ENCODE results near the gene PARD3. TPM values are rescaled to one million over a fixed set of nuclear protein-coding genes. Genes with fewer than 3 reads are reported as not detected.

The PARD3 gene
- total and polyA plus RNA-seq, 10 of the 15 experiments (the other 5 are each of a cell fraction or from before 2014, with no cell fraction given): 2.6 to 43.1 (median 13.9) TPM

DNA sequence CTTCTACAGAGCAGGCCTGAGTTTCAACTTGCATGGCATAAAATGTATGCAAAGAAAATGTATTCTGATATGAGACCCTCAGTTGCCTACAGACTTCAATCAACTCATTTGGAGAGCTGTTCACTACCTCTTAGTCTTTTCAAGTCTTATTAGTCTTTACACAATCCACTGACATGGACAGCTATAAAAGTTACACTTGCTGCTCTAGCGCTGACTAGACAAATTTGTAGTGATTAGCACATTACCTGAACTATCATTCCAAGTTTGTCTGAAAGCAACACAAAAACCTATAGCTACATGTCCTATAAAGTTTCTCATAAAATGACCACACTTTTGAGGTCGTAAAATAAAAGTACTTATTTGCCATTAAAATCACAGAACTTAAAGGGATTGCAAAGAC is 83.9 kb downstream of the PARD3 start (continued):
- TF ChIP-seq, protein P1, sequence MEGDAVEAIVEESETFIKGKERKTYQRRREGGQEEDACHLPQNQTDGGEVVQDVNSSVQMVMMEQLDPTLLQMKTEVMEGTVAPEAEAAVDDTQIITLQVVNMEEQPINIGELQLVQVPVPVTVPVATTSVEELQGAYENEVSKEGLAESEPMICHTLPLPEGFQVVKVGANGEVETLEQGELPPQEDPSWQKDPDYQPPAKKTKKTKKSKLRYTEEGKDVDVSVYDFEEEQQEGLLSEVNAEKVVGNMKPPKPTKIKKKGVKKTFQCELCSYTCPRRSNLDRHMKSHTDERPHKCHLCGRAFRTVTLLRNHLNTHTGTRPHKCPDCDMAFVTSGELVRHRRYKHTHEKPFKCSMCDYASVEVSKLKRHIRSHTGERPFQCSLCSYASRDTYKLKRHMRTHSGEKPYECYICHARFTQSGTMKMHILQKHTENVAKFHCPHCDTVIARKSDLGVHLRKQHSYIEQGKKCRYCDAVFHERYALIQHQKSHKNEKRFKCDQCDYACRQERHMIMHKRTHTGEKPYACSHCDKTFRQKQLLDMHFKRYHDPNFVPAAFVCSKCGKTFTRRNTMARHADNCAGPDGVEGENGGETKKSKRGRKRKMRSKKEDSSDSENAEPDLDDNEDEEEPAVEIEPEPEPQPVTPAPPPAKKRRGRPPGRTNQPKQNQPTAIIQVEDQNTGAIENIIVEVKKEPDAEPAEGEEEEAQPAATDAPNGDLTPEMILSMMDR (IDR thresholded peaks at IDR 0.05 in 2 of 3, conservative IDR thresholded peaks at IDR 0.05 in 1 of 3; ENCODE audit: control insufficient read depth in 2 of 3, extremely low read depth in 1 of 3, insufficient read depth in 1 of 3, low read depth in 3 of 3, low read length in 3 of 3): no peak
- TF ChIP-seq SPI1 (IDR thresholded peaks at IDR 0.05; ENCODE audit: borderline replicate concordance, insufficient read depth, low read depth, low read length): no peak
- TF ChIP-seq CBFB (IDR thresholded peaks at IDR 0.05; ENCODE audit: low read depth): no peak
- TF ChIP-seq MYC (IDR thresholded peaks at IDR 0.05; ENCODE audit: insufficient read depth, insufficient read length, insufficient replicate concordance, low read length, severe bottlenecking): no peak

DNA sequence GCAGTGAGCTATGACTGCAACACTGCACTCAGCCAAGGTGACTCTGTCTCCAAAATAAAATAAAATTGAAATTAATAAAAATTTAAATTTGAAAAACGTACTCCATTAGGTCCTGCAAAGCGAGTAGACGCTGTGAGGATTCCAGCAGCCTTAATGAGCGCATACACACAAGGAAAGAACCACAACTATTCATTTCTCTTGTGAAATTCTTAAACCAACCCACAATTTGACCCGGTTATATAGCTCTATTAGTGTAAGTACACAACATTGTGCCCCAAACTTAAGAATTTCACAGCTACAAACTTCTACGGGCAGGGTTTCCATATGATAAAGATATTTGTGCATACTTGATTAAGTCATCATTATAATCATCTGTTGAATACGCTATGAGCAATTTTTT is 84.4 kb downstream of the PARD3 start:
- TF ChIP-seq, protein P2, sequence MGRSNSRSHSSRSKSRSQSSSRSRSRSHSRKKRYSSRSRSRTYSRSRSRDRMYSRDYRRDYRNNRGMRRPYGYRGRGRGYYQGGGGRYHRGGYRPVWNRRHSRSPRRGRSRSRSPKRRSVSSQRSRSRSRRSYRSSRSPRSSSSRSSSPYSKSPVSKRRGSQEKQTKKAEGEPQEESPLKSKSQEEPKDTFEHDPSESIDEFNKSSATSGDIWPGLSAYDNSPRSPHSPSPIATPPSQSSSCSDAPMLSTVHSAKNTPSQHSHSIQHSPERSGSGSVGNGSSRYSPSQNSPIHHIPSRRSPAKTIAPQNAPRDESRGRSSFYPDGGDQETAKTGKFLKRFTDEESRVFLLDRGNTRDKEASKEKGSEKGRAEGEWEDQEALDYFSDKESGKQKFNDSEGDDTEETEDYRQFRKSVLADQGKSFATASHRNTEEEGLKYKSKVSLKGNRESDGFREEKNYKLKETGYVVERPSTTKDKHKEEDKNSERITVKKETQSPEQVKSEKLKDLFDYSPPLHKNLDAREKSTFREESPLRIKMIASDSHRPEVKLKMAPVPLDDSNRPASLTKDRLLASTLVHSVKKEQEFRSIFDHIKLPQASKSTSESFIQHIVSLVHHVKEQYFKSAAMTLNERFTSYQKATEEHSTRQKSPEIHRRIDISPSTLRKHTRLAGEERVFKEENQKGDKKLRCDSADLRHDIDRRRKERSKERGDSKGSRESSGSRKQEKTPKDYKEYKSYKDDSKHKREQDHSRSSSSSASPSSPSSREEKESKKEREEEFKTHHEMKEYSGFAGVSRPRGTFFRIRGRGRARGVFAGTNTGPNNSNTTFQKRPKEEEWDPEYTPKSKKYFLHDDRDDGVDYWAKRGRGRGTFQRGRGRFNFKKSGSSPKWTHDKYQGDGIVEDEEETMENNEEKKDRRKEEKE (IDR thresholded peaks at IDR 0.05): no peak
- TF ChIP-seq, protein P3, sequence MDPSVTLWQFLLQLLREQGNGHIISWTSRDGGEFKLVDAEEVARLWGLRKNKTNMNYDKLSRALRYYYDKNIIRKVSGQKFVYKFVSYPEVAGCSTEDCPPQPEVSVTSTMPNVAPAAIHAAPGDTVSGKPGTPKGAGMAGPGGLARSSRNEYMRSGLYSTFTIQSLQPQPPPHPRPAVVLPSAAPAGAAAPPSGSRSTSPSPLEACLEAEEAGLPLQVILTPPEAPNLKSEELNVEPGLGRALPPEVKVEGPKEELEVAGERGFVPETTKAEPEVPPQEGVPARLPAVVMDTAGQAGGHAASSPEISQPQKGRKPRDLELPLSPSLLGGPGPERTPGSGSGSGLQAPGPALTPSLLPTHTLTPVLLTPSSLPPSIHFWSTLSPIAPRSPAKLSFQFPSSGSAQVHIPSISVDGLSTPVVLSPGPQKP (IDR thresholded peaks at IDR 0.05; ENCODE audit: low read depth, low read length): no peak
- TF ChIP-seq ASH2L (IDR thresholded peaks at IDR 0.05; ENCODE audit: borderline replicate concordance, low read depth): no peak
- TF ChIP-seq ZZZ3 (IDR thresholded peaks at IDR 0.05; ENCODE audit: control insufficient read depth, insufficient read length, low read depth): no peak
- TF ChIP-seq MYC (IDR thresholded peaks at IDR 0.05; ENCODE audit: insufficient read depth, insufficient read length, insufficient replicate concordance, low read length, severe bottlenecking): no peak
- TF ChIP-seq IRF4 (IDR thresholded peaks at IDR 0.05; ENCODE audit: low read depth, low read length): no peak
- CTCF ChIA-PET: interaction anchor here (0.7 to 9.8 kb wide), 13 partner anchors 7 to 266 kb away, joined by 3 to 90 read pairs (median 5); partner anchors contain the start of gene PARD3
- no peak overlapping the region for H2AFZ ChIP-seq (ENCODE audit: control insufficient read depth, low read depth, low read length)
- in situ Hi-C loops (cut with MboI) (no loop called here), intact Hi-C loops (cut with micrococcal nuclease; ENCODE audit: unreplicated experiment) (no loop called here)
- H3K79me2 ChIP-seq (ENCODE audit: control insufficient read depth, insufficient read depth, low read length): no peaks in the 10 kb centered on the region
- no peak overlapping the region for H3K4me3 ChIP-seq
- H4K20me1 ChIP-seq (ENCODE audit: control insufficient read depth, insufficient read depth): no peaks in the 10 kb centered on the region
- H3K4me1 ChIP-seq (ENCODE audit: control insufficient read depth, insufficient read depth, low read length): no peaks in the 10 kb centered on the region
- H3K36me3 ChIP-seq (ENCODE audit: control insufficient read depth in 2 of 2, insufficient read depth in 2 of 2, low read length in 1 of 2): no peaks in the 10 kb centered on the region
- H3K27me3 ChIP-seq (replicated peaks in 1 of 2; ENCODE audit: control insufficient read depth in 2 of 2, insufficient read depth in 2 of 2, low read length in 1 of 2): no peaks in the 10 kb centered on the region
- RAD21 ChIA-PET (ENCODE audit: unreplicated experiment): interaction anchor here (0.7 to 3.9 kb wide), 9 partner anchors 16 to 395 kb away, joined by 3 to 17 read pairs (median 5); no protein-coding TSS in a partner anchor
- DNase-seq (ENCODE audit: low read depth, low spot score): no peak
- no peak overlapping the region for H3K9ac ChIP-seq (ENCODE audit: control insufficient read depth, insufficient read depth, low read length)
- BruUV-seq (replicated peaks): no TSS peak
- POLR2A ChIA-PET: interaction anchor here (0.5 to 2.5 kb wide), 6 partner anchors 10 to 123 kb away, joined by 3 to 8 read pairs (median 3); no protein-coding TSS in a partner anchor
- SMC1A ChIA-PET (ENCODE audit: uncharacterized antibody, unreplicated experiment): interaction anchor here (0.6 to 5.1 kb wide), 19 partner anchors 10 to 237 kb away, joined by 3 to 51 read pairs (median 6); no protein-coding TSS in a partner anchor
- WGBS (ENCODE audit: insufficient coverage, insufficient replicate concordance, low lambda C conversion rate, missing lambda C conversion rate): 22% methylated on average over 7 of the region's 7 CpGs
- H3K9me3 ChIP-seq (replicated peaks; ENCODE audit: control insufficient read depth, insufficient read depth, low read length): no peaks in the 10 kb centered on the region
- no peak overlapping the region for H3K27ac ChIP-seq (ENCODE audit: control insufficient read depth, insufficient read depth)
- no peak overlapping the region for H3K4me2 ChIP-seq (ENCODE audit: control insufficient read depth, insufficient read depth)
- FAIRE-seq: no peak
- ATAC-seq: no peak

Data from GM12878 (cell line).